ENCODE data around the gene PRCC. TPM values are rescaled to one million over a fixed set of nuclear protein-coding genes. Genes with fewer than 3 reads are reported as not detected.
"Not testable (repeated sequence)": the region's sequence is repeated elsewhere in the genome, so short reads cannot be mapped to it uniquely, and the experiment has no call there.

The PRCC gene
- total and polyA plus RNA-seq, 4 donors: 23.9 to 110 (median 71.0) TPM

GRCh38 chr1:156757572-156758253 is 9.6 kb upstream of the PRCC start:
- H3K27me3 ChIP-seq (ENCODE audit: control insufficient read depth, insufficient read depth, low read length); H3K4me3 ChIP-seq (ENCODE audit: low read depth, low read length); H3K36me3 ChIP-seq (ENCODE audit: control insufficient read depth, insufficient read depth, low read length); DNase-seq (ENCODE audit: low read depth in 4 of 6, low spot score in 6 of 6); H3K9me3 ChIP-seq (ENCODE audit: control insufficient read depth, insufficient read depth, low read length); H3K27ac ChIP-seq (ENCODE audit: low read depth, low read length); H3K4me1 ChIP-seq (ENCODE audit: control insufficient read depth, insufficient read depth, low read length): not testable (repeated sequence)
- WGBS (ENCODE audit: insufficient coverage): 96% methylated on average over 9 of the region's 10 CpGs

GRCh38 chr1:156760092-156760795 is 7.1 kb upstream of the PRCC start:
- WGBS (ENCODE audit: insufficient coverage): 29% methylated on average over 1 of the region's 6 CpGs
- Histone ChIP-seq H3K9me3 (ENCODE audit: control insufficient read depth, insufficient read depth, low read length) (no peaks in the 10 kb centered on the region), H3K4me3 (ENCODE audit: low read depth, low read length) (no peak overlapping the region), H3K27me3 (ENCODE audit: control insufficient read depth, insufficient read depth, low read length) (no peaks in the 10 kb centered on the region), H3K4me1 (ENCODE audit: control insufficient read depth, insufficient read depth, low read length) (no peaks in the 10 kb centered on the region), H3K27ac (ENCODE audit: low read depth, low read length) (no peak overlapping the region), H3K36me3 (ENCODE audit: control insufficient read depth, insufficient read depth, low read length) (no peaks in the 10 kb centered on the region)
- no peak for DNase-seq (ENCODE audit: low read depth in 4 of 6, low spot score in 6 of 6)

- Histone ChIP-seq H3K4me1 (ENCODE audit: control insufficient read depth, insufficient read depth, low read length) (no peaks in the 10 kb centered on the region), H3K9me3 (ENCODE audit: control insufficient read depth, insufficient read depth, low read length) (no peaks in the 10 kb centered on the region), H3K27ac (ENCODE audit: low read depth, low read length) (no peak overlapping the region), H3K36me3 (ENCODE audit: control insufficient read depth, insufficient read depth, low read length) (no peaks in the 10 kb centered on the region), H3K27me3 (ENCODE audit: control insufficient read depth, insufficient read depth, low read length) (no peaks in the 10 kb centered on the region), H3K4me3 (ENCODE audit: low read depth, low read length) (no peak overlapping the region)
- 97% methylated on average over 2 of the region's 4 CpGs for WGBS (ENCODE audit: insufficient coverage)
- DNase-seq (ENCODE audit: low read depth in 4 of 6, low spot score in 6 of 6): no peak
Measured at GRCh38 chr1:156760796-156761104, 6.6 kb upstream of the PRCC start.

GRCh38 chr1:156765136-156765535 is 2.2 kb upstream of the PRCC start:
- H3K4me3 ChIP-seq (ENCODE audit: low read depth, low read length); H3K27me3 ChIP-seq (ENCODE audit: control insufficient read depth, insufficient read depth, low read length); H3K27ac ChIP-seq (ENCODE audit: low read depth, low read length); DNase-seq (ENCODE audit: low read depth in 4 of 6, low spot score in 6 of 6); H3K36me3 ChIP-seq (ENCODE audit: control insufficient read depth, insufficient read depth, low read length); H3K9me3 ChIP-seq (ENCODE audit: control insufficient read depth, insufficient read depth, low read length): not testable (repeated sequence)
- H3K4me1 ChIP-seq (ENCODE audit: control insufficient read depth, insufficient read depth, low read length): peaks cover 15% of the 10 kb centered on the region
- WGBS (ENCODE audit: insufficient coverage): 92% methylated on average over 7 of the region's 15 CpGs

GRCh38 chr1:156765666-156766065 is 1.7 kb upstream of the PRCC start:
- WGBS (ENCODE audit: insufficient coverage): no CpG with 5 or more reads among the region's 5 CpGs
- Histone ChIP-seq H3K36me3 (ENCODE audit: control insufficient read depth, insufficient read depth, low read length) (no peaks in the 10 kb centered on the region), H3K4me1 (ENCODE audit: control insufficient read depth, insufficient read depth, low read length) (peaks cover 15% of the 10 kb centered on the region), H3K27ac (ENCODE audit: low read depth, low read length) (no peak overlapping the region), H3K9me3 (ENCODE audit: control insufficient read depth, insufficient read depth, low read length) (no peaks in the 10 kb centered on the region), H3K27me3 (ENCODE audit: control insufficient read depth, insufficient read depth, low read length) (no peaks in the 10 kb centered on the region), H3K4me3 (ENCODE audit: low read depth, low read length) (no peak overlapping the region)
- no peak for DNase-seq (ENCODE audit: low read depth in 4 of 6, low spot score in 6 of 6)

- H3K27ac ChIP-seq (ENCODE audit: low read depth, low read length): peak overlapping the region; percentile 98
Measured at GRCh38 chr1:156766298-156767100, 836 bp upstream of the PRCC start.

GRCh38 chr1:156767879-156768604 is 707 bp downstream of the PRCC start:
- Histone ChIP-seq H3K36me3 (ENCODE audit: control insufficient read depth, insufficient read depth, low read length) (peaks cover 8% of the 10 kb centered on the region), H3K27ac (ENCODE audit: low read depth, low read length) (peak overlapping the region; percentile 98), H3K4me3 (ENCODE audit: low read depth, low read length) (peak overlapping the region; percentile 99), H3K27me3 (ENCODE audit: control insufficient read depth, insufficient read depth, low read length) (no peaks in the 10 kb centered on the region), H3K4me1 (ENCODE audit: control insufficient read depth, insufficient read depth, low read length) (peaks cover 20% of the 10 kb centered on the region), H3K9me3 (ENCODE audit: control insufficient read depth, insufficient read depth, low read length) (no peaks in the 10 kb centered on the region)
- DNase-seq (ENCODE audit: low read depth in 4 of 6, low spot score in 6 of 6): no peak
- 0% methylated on average over 12 of the region's 31 CpGs for WGBS (ENCODE audit: insufficient coverage)

More at GRCh38 chr1:156766298-156767100, 836 bp upstream of the PRCC start:
- DNase-seq (ENCODE audit: low read depth in 4 of 6, low spot score in 6 of 6): peak in 1 of 6 donors; percentile 57
- no peaks in the 10 kb centered on the region for H3K27me3 ChIP-seq (ENCODE audit: control insufficient read depth, insufficient read depth, low read length)
- no peaks in the 10 kb centered on the region for H3K9me3 ChIP-seq (ENCODE audit: control insufficient read depth, insufficient read depth, low read length)
- peaks cover 6% of the 10 kb centered on the region for H3K36me3 ChIP-seq (ENCODE audit: control insufficient read depth, insufficient read depth, low read length)
- 11% methylated on average over 12 of the region's 14 CpGs for WGBS (ENCODE audit: insufficient coverage)
- H3K4me3 ChIP-seq (ENCODE audit: low read depth, low read length): peak overlapping the region; percentile 99
- peaks cover 18% of the 10 kb centered on the region for H3K4me1 ChIP-seq (ENCODE audit: control insufficient read depth, insufficient read depth, low read length)

GRCh38 chr1:156768610-156769295 is 1.4 kb downstream of the PRCC start:
- Histone ChIP-seq H3K4me3 (ENCODE audit: low read depth, low read length) (peak overlapping the region; percentile 99), H3K4me1 (ENCODE audit: control insufficient read depth, insufficient read depth, low read length) (peaks cover 20% of the 10 kb centered on the region), H3K9me3 (ENCODE audit: control insufficient read depth, insufficient read depth, low read length) (no peaks in the 10 kb centered on the region), H3K36me3 (ENCODE audit: control insufficient read depth, insufficient read depth, low read length) (peaks cover 8% of the 10 kb centered on the region), H3K27ac (ENCODE audit: low read depth, low read length) (no peak overlapping the region), H3K27me3 (ENCODE audit: control insufficient read depth, insufficient read depth, low read length) (no peaks in the 10 kb centered on the region)
- no peak for DNase-seq (ENCODE audit: low read depth in 4 of 6, low spot score in 6 of 6)
- WGBS (ENCODE audit: insufficient coverage): 80% methylated on average over 1 of the region's 8 CpGs

GRCh38 chr1:156772222-156772621 is 4.9 kb downstream of the PRCC start:
- peaks cover 8% of the 10 kb centered on the region for H3K36me3 ChIP-seq (ENCODE audit: control insufficient read depth, insufficient read depth, low read length)
- no peaks in the 10 kb centered on the region for H3K9me3 ChIP-seq (ENCODE audit: control insufficient read depth, insufficient read depth, low read length)
- no peak overlapping the region for H3K27ac ChIP-seq (ENCODE audit: low read depth, low read length)
- H3K4me1 ChIP-seq (ENCODE audit: control insufficient read depth, insufficient read depth, low read length): peaks cover 20% of the 10 kb centered on the region
- DNase-seq (ENCODE audit: low read depth in 4 of 6, low spot score in 6 of 6): no peak
- H3K4me3 ChIP-seq (ENCODE audit: low read depth, low read length): no peak overlapping the region
- WGBS (ENCODE audit: insufficient coverage): no CpG with 5 or more reads among the region's 3 CpGs
- H3K27me3 ChIP-seq (ENCODE audit: control insufficient read depth, insufficient read depth, low read length): no peaks in the 10 kb centered on the region
